ENCODE results near the gene CYB561A3.

The CYB561A3 gene

DNA sequence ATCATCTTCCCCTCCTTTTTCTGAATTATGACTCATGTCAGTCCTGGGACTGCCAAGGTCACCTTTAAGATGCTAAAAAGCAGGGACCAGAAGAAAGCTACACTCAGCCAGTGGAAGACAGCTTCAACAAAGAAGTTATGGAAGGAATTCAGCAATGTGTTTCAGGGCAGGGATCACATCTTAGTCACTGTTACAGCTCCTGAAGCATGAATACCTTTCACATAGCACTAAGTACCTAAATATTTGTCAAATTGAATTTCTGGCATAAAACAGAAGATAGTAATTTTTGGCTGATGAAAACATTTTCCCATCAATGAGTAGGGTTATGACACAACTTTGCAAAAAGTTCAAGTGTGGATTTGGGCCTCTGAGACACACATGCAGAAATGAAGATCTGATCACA, 34.0 kb downstream of the CYB561A3 start:
- Histone ChIP-seq H3K4me3 (ENCODE audit: low read length) (no peak overlapping the region), H3K9ac (ENCODE audit: low read length) (no peak overlapping the region), H3K4me1 (ENCODE audit: control insufficient read depth, insufficient read depth, low read length) (peaks cover 10% of the 10 kb centered on the region), H3K27me3 (ENCODE audit: control insufficient read depth, insufficient read depth, low read length) (no peaks in the 10 kb centered on the region), H3K36me3 (ENCODE audit: control insufficient read depth, insufficient read depth, low read length) (peaks cover 9% of the 10 kb centered on the region), H3K9me3 (ENCODE audit: control insufficient read depth, low read length) (no peaks in the 10 kb centered on the region)

DNA sequence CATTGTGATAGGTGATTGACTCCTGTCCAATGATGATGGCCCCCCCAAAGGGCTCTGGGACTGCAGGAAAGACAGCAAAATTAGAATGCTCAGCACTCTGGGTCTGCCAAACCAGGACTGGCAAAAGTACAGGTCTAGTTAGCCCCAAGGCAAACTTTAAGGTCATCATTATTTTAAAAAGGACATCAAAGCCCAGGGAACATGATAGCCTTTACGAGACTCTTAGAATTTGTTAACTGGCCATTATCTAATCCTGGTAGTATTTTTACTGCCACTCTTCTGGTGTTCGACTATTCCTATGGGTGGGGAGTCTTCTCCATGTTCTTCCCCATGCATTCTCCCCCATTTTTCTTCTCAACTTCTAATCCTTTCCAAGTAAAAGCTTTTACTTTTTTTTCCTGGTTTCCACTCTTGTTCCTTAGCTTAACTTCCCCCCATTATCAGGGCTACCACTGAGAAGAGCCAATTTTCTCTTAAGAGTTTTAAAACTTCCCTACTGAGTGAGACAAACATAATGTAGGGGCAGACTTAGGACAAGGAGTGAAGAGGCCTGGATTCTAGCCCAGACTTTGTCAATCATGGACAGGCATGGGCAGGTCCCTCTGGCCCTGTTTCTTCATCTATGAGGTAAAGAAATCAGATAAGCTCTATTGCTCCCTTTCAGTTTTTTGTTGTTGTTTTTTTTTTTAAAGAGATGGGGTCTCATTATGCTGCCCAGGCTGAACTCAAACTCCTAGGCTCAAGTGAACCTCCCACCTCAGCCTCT, 35.9 kb downstream of the CYB561A3 start:
- H3K9ac ChIP-seq (ENCODE audit: low read length): no peak overlapping the region
- H3K9me3 ChIP-seq (ENCODE audit: control insufficient read depth, low read length): no peaks in the 10 kb centered on the region
- no peak overlapping the region for H3K4me3 ChIP-seq (ENCODE audit: low read length)
- H3K36me3 ChIP-seq (ENCODE audit: control insufficient read depth, insufficient read depth, low read length): peaks cover 9% of the 10 kb centered on the region
- no peaks in the 10 kb centered on the region for H3K27me3 ChIP-seq (ENCODE audit: control insufficient read depth, insufficient read depth, low read length)
- no peaks in the 10 kb centered on the region for H3K4me1 ChIP-seq (ENCODE audit: control insufficient read depth, insufficient read depth, low read length)

DNA sequence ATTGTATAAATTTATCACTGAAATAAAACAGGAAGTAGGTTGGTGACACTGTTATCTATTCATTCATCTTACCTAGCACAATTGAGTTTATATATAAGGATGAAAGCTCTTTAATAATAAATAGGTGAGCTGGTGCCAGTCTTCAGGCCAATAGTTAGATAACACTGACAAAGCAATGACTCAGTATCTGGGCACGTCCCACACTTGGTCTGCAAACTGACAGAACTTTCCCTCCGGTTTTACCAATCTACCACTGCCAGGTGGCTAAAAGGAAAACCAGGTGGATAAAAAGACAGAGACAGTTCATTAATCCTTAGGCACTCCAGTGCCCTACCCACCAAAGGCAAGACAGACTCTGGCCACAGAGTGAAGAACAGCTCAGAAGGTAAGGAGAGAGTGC, 46.4 kb downstream of the CYB561A3 start:
- Histone ChIP-seq H3K4me1 (ENCODE audit: control insufficient read depth, insufficient read depth, low read length) (peaks cover 6% of the 10 kb centered on the region), H3K9me3 (ENCODE audit: control insufficient read depth, low read length) (no peaks in the 10 kb centered on the region), H3K36me3 (ENCODE audit: control insufficient read depth, insufficient read depth, low read length) (peaks cover 18% of the 10 kb centered on the region), H3K4me3 (ENCODE audit: low read length) (no peak overlapping the region), H3K9ac (ENCODE audit: low read length) (no peak overlapping the region), H3K27me3 (ENCODE audit: control insufficient read depth, insufficient read depth, low read length) (no peaks in the 10 kb centered on the region)

DNA sequence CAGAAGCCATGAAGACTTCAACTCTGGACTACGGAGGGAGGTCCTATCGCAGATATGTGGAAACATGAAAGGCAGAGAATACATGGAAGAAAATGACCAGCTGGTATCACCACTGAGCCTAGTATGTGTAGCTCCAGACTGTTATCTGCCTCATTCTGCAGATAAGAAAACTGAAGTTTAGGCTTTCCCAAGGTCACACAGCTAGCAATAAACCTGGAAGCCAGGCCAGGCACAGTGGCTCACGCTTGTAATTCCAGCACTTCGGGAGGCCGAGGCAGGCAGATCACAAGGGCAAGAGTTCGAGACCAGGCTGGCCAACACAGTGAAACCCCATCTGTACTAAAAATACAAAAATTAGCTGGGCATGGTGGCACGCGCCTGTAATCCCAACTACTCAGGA, 50.9 kb downstream of the CYB561A3 start:
- Histone ChIP-seq H3K9me3 (ENCODE audit: control insufficient read depth, low read length) (no peaks in the 10 kb centered on the region), H3K9ac (ENCODE audit: low read length) (no peak overlapping the region), H3K4me3 (ENCODE audit: low read length) (no peak overlapping the region), H3K4me1 (ENCODE audit: control insufficient read depth, insufficient read depth, low read length) (peaks cover 6% of the 10 kb centered on the region), H3K27me3 (ENCODE audit: control insufficient read depth, insufficient read depth, low read length) (no peaks in the 10 kb centered on the region), H3K36me3 (ENCODE audit: control insufficient read depth, insufficient read depth, low read length) (peaks cover 42% of the 10 kb centered on the region)

DNA sequence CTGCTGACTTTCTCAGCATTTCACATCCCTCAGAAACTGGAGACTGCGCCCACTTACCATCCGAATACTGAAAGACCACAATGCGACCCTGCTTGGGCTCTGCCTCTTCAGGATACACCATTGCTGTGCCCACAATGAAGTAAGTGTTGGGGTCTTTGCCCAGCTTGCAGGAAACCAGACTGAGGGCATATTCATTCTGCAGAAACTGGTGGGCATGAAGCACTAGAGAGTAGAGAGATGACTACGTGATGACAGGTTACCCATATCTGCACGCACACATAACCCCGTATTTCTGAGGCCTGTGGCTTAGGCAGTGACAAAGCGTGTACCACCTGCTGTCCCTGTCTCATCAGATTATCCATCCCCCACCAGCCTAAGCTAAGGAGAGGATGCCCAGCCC, 51.9 kb downstream of the CYB561A3 start:
- H3K9ac ChIP-seq (ENCODE audit: low read length): no peak overlapping the region
- no peaks in the 10 kb centered on the region for H3K9me3 ChIP-seq (ENCODE audit: control insufficient read depth, low read length)
- H3K4me3 ChIP-seq (ENCODE audit: low read length): no peak overlapping the region
- H3K4me1 ChIP-seq (ENCODE audit: control insufficient read depth, insufficient read depth, low read length): no peaks in the 10 kb centered on the region
- no peaks in the 10 kb centered on the region for H3K27me3 ChIP-seq (ENCODE audit: control insufficient read depth, insufficient read depth, low read length)
- peaks cover 42% of the 10 kb centered on the region for H3K36me3 ChIP-seq (ENCODE audit: control insufficient read depth, insufficient read depth, low read length)

DNA sequence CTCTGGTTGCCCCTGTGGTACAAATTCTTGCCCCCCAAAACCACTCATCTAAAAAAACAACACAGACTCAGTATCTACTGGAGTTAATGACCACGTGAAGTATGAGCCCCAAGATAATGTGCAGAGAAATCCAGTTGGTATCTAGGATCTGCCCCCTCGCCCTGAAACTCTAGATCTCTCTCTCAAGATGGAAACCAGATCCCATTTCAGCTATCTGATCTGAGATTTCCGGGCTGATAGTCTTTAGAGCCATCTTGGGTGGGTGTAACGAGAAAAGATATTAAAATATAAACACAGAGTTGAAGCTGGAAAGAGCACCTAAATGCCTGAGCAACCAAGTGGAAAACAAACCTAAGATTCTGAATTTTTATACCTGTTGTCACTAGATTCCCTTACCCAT, 52.5 kb downstream of the CYB561A3 start:
- no peak overlapping the region for H3K9ac ChIP-seq (ENCODE audit: low read length)
- H3K4me1 ChIP-seq (ENCODE audit: control insufficient read depth, insufficient read depth, low read length): no peaks in the 10 kb centered on the region
- H3K4me3 ChIP-seq (ENCODE audit: low read length): no peak overlapping the region
- no peaks in the 10 kb centered on the region for H3K27me3 ChIP-seq (ENCODE audit: control insufficient read depth, insufficient read depth, low read length)
- H3K36me3 ChIP-seq (ENCODE audit: control insufficient read depth, insufficient read depth, low read length): peaks cover 38% of the 10 kb centered on the region
- no peaks in the 10 kb centered on the region for H3K9me3 ChIP-seq (ENCODE audit: control insufficient read depth, low read length)

DNA sequence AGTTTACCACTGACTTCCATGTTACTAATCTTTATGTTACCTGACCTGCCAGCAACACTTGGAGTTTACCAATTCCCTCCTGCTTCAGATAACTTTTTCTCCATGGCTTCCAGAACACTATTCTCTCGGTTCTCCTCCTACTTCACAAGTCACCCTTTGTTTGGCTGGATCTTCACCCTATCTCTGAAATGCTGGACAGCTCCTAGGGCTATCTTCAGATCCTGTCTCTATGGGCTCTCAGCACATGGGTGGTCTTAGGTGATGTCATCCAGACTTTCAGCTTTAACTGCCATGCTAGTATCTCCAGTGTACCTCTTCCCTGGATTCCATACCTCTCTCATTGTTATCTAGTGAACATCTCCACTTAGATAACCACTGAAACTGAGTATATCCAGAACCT, 54.3 kb downstream of the CYB561A3 start:
- peaks cover 40% of the 10 kb centered on the region for H3K36me3 ChIP-seq (ENCODE audit: control insufficient read depth, insufficient read depth, low read length)
- no peaks in the 10 kb centered on the region for H3K9me3 ChIP-seq (ENCODE audit: control insufficient read depth, low read length)
- no peaks in the 10 kb centered on the region for H3K27me3 ChIP-seq (ENCODE audit: control insufficient read depth, insufficient read depth, low read length)
- H3K9ac ChIP-seq (ENCODE audit: low read length): no peak overlapping the region
- no peak overlapping the region for H3K4me3 ChIP-seq (ENCODE audit: low read length)
- no peaks in the 10 kb centered on the region for H3K4me1 ChIP-seq (ENCODE audit: control insufficient read depth, insufficient read depth, low read length)

DNA sequence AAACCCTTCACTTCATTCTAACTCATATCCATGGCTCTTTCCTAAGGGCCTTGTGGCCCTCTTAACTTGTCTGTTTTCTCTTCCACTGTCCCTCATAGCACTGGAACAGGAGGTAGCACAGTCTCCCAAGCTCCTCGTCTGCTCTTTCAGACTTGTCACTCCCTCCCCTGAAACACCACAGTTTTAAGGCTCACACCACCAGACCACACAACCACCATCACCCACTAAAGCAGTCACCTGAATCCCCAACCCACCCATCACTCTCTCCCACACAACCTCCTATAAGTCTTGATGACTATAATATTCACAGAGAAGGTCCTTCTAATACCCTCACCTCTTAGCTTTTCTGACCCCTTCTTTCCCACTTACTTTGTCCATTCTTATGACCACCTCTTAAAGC, 55.5 kb downstream of the CYB561A3 start:
- no peaks in the 10 kb centered on the region for H3K27me3 ChIP-seq (ENCODE audit: control insufficient read depth, insufficient read depth, low read length)

DNA sequence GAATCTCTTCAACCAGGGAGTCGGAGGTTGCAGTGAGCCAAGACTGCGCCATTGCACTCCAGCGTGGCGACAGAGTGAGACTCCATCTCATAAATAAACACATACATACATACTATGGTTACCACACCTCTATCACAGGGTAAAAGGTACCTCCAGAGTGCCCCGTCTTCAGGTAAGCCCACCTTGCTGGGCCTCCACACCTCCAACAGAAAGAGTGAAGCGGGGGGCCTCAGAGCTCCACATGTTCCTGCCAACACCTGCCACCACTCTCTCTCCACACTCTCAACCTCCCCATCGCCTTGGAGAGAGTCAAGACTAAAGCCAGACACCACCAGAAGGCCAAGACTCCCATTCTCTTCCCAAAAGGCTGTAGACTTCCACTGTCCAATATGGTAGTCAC, 56.3 kb downstream of the CYB561A3 start:
- no peaks in the 10 kb centered on the region for H3K27me3 ChIP-seq (ENCODE audit: control insufficient read depth, insufficient read depth, low read length)
- H3K9me3 ChIP-seq (ENCODE audit: control insufficient read depth, low read length): no peaks in the 10 kb centered on the region
- H3K4me1 ChIP-seq (ENCODE audit: control insufficient read depth, insufficient read depth, low read length): no peaks in the 10 kb centered on the region
- H3K36me3 ChIP-seq (ENCODE audit: control insufficient read depth, insufficient read depth, low read length): peaks cover 45% of the 10 kb centered on the region
- H3K4me3 ChIP-seq (ENCODE audit: low read length): no peak overlapping the region
- no peak overlapping the region for H3K9ac ChIP-seq (ENCODE audit: low read length)

More for the DNA sequence above, 55.5 kb downstream of the CYB561A3 start:
- H3K4me3 ChIP-seq (ENCODE audit: low read length): no peak overlapping the region
- H3K4me1 ChIP-seq (ENCODE audit: control insufficient read depth, insufficient read depth, low read length): no peaks in the 10 kb centered on the region
- H3K9me3 ChIP-seq (ENCODE audit: control insufficient read depth, low read length): no peaks in the 10 kb centered on the region
- H3K36me3 ChIP-seq (ENCODE audit: control insufficient read depth, insufficient read depth, low read length): peaks cover 42% of the 10 kb centered on the region
- no peak overlapping the region for H3K9ac ChIP-seq (ENCODE audit: low read length)

DNA sequence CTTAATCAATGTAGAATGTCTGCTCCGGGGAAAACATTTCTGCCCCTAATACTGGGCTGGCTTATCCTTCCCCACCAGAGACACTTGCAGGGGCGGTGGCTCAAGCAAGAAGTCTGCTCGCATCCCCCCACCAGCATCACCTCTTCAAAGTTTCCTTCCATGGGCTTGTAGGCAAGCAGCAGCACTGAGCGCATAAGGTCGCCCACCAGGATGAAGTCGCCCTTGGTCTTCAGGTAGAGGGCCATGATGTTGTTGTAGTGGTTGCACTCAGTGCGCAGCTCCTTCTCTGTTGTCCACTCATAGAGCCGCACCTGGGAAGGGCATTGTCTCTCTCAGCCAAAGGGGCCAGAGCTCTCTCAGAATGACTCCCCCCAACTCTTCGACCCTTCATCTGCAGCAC, 58.0 kb downstream of the CYB561A3 start:
- no peak overlapping the region for H3K9ac ChIP-seq (ENCODE audit: low read length)
- H3K4me1 ChIP-seq (ENCODE audit: control insufficient read depth, insufficient read depth, low read length): no peaks in the 10 kb centered on the region
- H3K27me3 ChIP-seq (ENCODE audit: control insufficient read depth, insufficient read depth, low read length): no peaks in the 10 kb centered on the region
- H3K36me3 ChIP-seq (ENCODE audit: control insufficient read depth, insufficient read depth, low read length): peaks cover 43% of the 10 kb centered on the region
- H3K4me3 ChIP-seq (ENCODE audit: low read length): no peak overlapping the region
- H3K9me3 ChIP-seq (ENCODE audit: control insufficient read depth, low read length): no peaks in the 10 kb centered on the region

DNA sequence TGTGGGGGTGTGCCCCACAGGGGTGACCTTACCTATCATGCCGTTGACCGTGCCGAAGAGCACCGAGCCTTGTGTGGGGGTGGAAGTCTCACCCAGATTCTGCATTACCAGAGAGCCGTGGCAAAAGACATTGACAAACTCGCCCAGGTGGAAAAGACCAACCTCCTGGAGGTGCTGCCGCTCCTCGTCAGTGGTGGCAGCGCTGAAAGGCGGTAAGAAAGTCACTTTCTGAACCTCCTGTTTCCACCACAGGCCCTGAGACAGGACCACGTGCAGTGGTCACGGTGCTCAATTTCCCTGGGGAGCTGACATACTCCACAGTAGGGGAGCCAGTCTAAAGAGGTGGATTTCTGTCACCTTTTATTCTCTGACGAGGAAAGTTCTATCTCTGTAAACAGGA, 59.1 kb downstream of the CYB561A3 start:
- H3K27me3 ChIP-seq (ENCODE audit: control insufficient read depth, insufficient read depth, low read length): no peaks in the 10 kb centered on the region
- H3K36me3 ChIP-seq (ENCODE audit: control insufficient read depth, insufficient read depth, low read length): peaks cover 31% of the 10 kb centered on the region
- no peak overlapping the region for H3K9ac ChIP-seq (ENCODE audit: low read length)
- no peaks in the 10 kb centered on the region for H3K4me1 ChIP-seq (ENCODE audit: control insufficient read depth, insufficient read depth, low read length)
- H3K9me3 ChIP-seq (ENCODE audit: control insufficient read depth, low read length): no peaks in the 10 kb centered on the region
- H3K4me3 ChIP-seq (ENCODE audit: low read length): no peak overlapping the region
